HEK293 (cell line): ENCODE measurements around the gene GRK7.

ENCODE experiments used
- CTCF ChIA-PET: fragments of 350-600 bp; formaldehyde crosslinking; extraction: SDS; loops from one replicate; lab custom pipeline; 2021; ENCODE audit warnings: antibody characterized with exemption; lab: Yijun Ruan, JAX
- POLR2A ChIA-PET: fragments of 300-600 bp; formaldehyde crosslinking; extraction: SDS; loops from one replicate; lab custom pipeline; 2020; ENCODE audit warnings: antibody characterized with exemption, inconsistent platforms; lab: Yijun Ruan, JAX
- H3K27ac ChIP-seq: fragments of 200-500 bp; sonication (Bioruptor generic); 2 replicates; pipeline ENCODE4 v1.5.1; 2014; ENCODE audit warnings: low read depth, low read length, control low read depth, inconsistent platforms; ENCODE audit errors: extremely low read depth
- H3K36me3 ChIP-seq, 2 experiments: fragments of 200-500 bp in 1 of 2; sonication (Bioruptor generic) in 1 of 2; 1 replicate in 1 of 2; 2 replicates in 1 of 2; pipeline ENCODE4 v1.5.1; 2014 to 2017; ENCODE audit warnings: inconsistent platforms in 2 of 2, low read length in 2 of 2; ENCODE audit not compliant: control insufficient read depth in 2 of 2, insufficient read depth in 1 of 2
- H3K4me1 ChIP-seq: fragments of 200-500 bp; sonication (Bioruptor generic); 2 replicates; pipeline ENCODE4 v1.5.1; 2014; ENCODE audit warnings: mild to moderate bottlenecking, low read length, inconsistent platforms; ENCODE audit not compliant: control insufficient read depth, insufficient read depth
- H3K4me3 ChIP-seq: 2 replicates; pipeline ENCODE4 v1.5.1; 2011; ENCODE audit warnings: low read depth, mild to moderate bottlenecking, control low read depth, low read length, moderate library complexity
- H3K9me3 ChIP-seq: fragments of 200-500 bp; sonication (Bioruptor generic); 2 replicates; pipeline ENCODE4 v1.5.1; 2014; ENCODE audit warnings: low read depth, low read length, inconsistent platforms; ENCODE audit not compliant: control insufficient read depth, insufficient read depth
- KLF17 ChIP-seq: fragments of 450-650 bp; formaldehyde crosslinking; IDR thresholded peaks from 2 replicates; pipeline ENCODE4 v1.5.1; 2016; ENCODE audit warnings: missing biosample characterization, missing genetic modification characterization
- REPIN1 ChIP-seq: fragments of 450-650 bp; formaldehyde crosslinking; IDR thresholded peaks from 2 replicates; pipeline ENCODE4 v1.5.1; 2017; ENCODE audit warnings: missing biosample characterization, missing genetic modification characterization, low read depth
- ZNF175 ChIP-seq: fragments of 450-650 bp; formaldehyde crosslinking; IDR thresholded peaks from 2 replicates; pipeline ENCODE4 v1.5.1; 2016; ENCODE audit warnings: missing biosample characterization, missing genetic modification characterization
- ZNF221 ChIP-seq: fragments of 450-650 bp; formaldehyde crosslinking; IDR thresholded peaks from 2 replicates; pipeline ENCODE4 v1.5.1; 2017; ENCODE audit warnings: missing biosample characterization, missing genetic modification characterization, borderline replicate concordance
- ZNF274 ChIP-seq, 2 experiments: fragments of 200-500 bp in 1 of 2; fragments of 450-650 bp in 1 of 2; sonication (Bioruptor generic) in 1 of 2; formaldehyde crosslinking in 1 of 2; IDR thresholded peaks; 2 replicates each; pipeline versions ENCODE4 v1.5.1 to v1.6.1; 2014 to 2016; ENCODE audit warnings: borderline replicate concordance in 1 of 2, inconsistent platforms in 1 of 2, low read length in 1 of 2, missing biosample characterization in 1 of 2, missing genetic modification characterization in 1 of 2
- ZNF48 ChIP-seq: fragments of 450-650 bp; formaldehyde crosslinking; IDR thresholded peaks from 2 replicates; pipeline ENCODE4 v1.5.1; 2016; ENCODE audit warnings: missing biosample characterization, missing genetic modification characterization
- ZNF560 ChIP-seq: fragments of 450-650 bp; formaldehyde crosslinking; IDR thresholded peaks from 2 replicates; pipeline ENCODE4 v1.5.1; 2017; ENCODE audit warnings: missing biosample characterization, missing genetic modification characterization, borderline replicate concordance
- ZNF654 ChIP-seq: fragments of 450-650 bp; formaldehyde crosslinking; IDR thresholded peaks from 2 replicates; pipeline ENCODE4 v1.5.1; 2016; ENCODE audit warnings: low read depth, missing biosample characterization, missing genetic modification characterization
- ZNF768 ChIP-seq: fragments of 450-650 bp; formaldehyde crosslinking; IDR thresholded peaks from 2 replicates; pipeline ENCODE4 v1.5.1; 2018; ENCODE audit warnings: missing biosample characterization, mild to moderate bottlenecking, missing genetic modification characterization
- ZNF843 ChIP-seq: fragments of 450-650 bp; formaldehyde crosslinking; IDR thresholded peaks from 2 replicates; pipeline ENCODE4 v1.5.1; 2016; ENCODE audit warnings: missing biosample characterization, missing genetic modification characterization
- TF ChIP-seq, protein P1 (sequence below): fragments of 450-650 bp; formaldehyde crosslinking; IDR thresholded peaks from 2 replicates; pipeline ENCODE4 v1.5.0; 2017; ENCODE audit warnings: missing biosample characterization, missing genetic modification characterization, borderline replicate concordance

GRK7 gene

GRCh38 chr3:141812586-141812985 is 49.4 kb downstream of the GRK7 start:
- ChIA-PET CTCF (interaction anchor here (0.6 kb wide), 1 partner anchor 48 kb away, joined by 3 read pairs; no protein-coding TSS in a partner anchor), POLR2A (no interaction called here)
- H3K36me3 ChIP-seq, result no peaks in the 10 kb centered on the region
- no peak overlapping the region for H3K27ac ChIP-seq
- H3K4me1 ChIP-seq, result no peaks in the 10 kb centered on the region
- H3K9me3 ChIP-seq, result no peaks in the 10 kb centered on the region
- TF ChIP-seq ZNF843 (tag by site-specific recombination) (no peak), ZNF274 (IDR thresholded peaks at IDR 0.05; ENCODE audit: low read length) (no peak), ZNF274 (tag by site-specific recombination; IDR thresholded peaks at IDR 0.05; ENCODE audit: borderline replicate concordance) (no peak), ZNF175 (tag by site-specific recombination) (no peak), ZNF768 (no peak), ZNF48 (tag by site-specific recombination) (no peak), REPIN1 (tag by site-specific recombination) (no peak), ZNF560 (no peak), KLF17 (no peak), ZNF221 (tag by site-specific recombination) (no peak), ZNF654 (tag by site-specific recombination) (no peak)
- TF ChIP-seq, protein P1, sequence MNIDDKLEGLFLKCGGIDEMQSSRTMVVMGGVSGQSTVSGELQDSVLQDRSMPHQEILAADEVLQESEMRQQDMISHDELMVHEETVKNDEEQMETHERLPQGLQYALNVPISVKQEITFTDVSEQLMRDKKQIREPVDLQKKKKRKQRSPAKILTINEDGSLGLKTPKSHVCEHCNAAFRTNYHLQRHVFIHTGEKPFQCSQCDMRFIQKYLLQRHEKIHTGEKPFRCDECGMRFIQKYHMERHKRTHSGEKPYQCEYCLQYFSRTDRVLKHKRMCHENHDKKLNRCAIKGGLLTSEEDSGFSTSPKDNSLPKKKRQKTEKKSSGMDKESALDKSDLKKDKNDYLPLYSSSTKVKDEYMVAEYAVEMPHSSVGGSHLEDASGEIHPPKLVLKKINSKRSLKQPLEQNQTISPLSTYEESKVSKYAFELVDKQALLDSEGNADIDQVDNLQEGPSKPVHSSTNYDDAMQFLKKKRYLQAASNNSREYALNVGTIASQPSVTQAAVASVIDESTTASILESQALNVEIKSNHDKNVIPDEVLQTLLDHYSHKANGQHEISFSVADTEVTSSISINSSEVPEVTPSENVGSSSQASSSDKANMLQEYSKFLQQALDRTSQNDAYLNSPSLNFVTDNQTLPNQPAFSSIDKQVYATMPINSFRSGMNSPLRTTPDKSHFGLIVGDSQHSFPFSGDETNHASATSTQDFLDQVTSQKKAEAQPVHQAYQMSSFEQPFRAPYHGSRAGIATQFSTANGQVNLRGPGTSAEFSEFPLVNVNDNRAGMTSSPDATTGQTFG, result no peak
- H3K4me3 ChIP-seq, result no peak overlapping the region
